CD14-positive monocyte (primary cell): ENCODE measurements around the gene AGPAT3. TPM values are rescaled to one million over a fixed set of nuclear protein-coding genes. Genes with fewer than 3 reads are reported as not detected.

ENCODE experiments used
- DNase-seq, 3 donors: peaks; one replicate each; pipeline ENCODE4 v3.0.0-alpha.2; 2011 to 2022
- H2AFZ ChIP-seq: 2 replicates; pipeline ENCODE4 v1.6.0; 2012; ENCODE audit warnings: mild to moderate bottlenecking, low read depth, low read length, inconsistent platforms; ENCODE audit not compliant: insufficient read depth, poor library complexity, severe bottlenecking
- H3K27ac ChIP-seq, 2 donors: 1 replicate in 1 of 2; 2 replicates in 1 of 2; pipeline ENCODE4 v1.5.1; 2012 to 2013; ENCODE audit warnings: low read length in 2 of 2, control low read depth in 1 of 2, inconsistent platforms in 1 of 2, low read depth in 1 of 2, mild to moderate bottlenecking in 1 of 2
- H3K27me3 ChIP-seq, 2 donors: one replicate each; pipeline versions ENCODE4 v1.6.0 to v1.6.1; 2011 to 2013; ENCODE audit warnings: low read length in 2 of 2; ENCODE audit not compliant: control insufficient read depth in 2 of 2, insufficient read depth in 2 of 2
- H3K36me3 ChIP-seq, 2 donors: replicated peaks in 1 of 2; 1 replicate in 1 of 2; 2 replicates in 1 of 2; pipeline versions ENCODE4 v1.5.1 to v1.6.1; 2012 to 2013; ENCODE audit warnings: low read length in 2 of 2, control low read depth in 1 of 2, inconsistent platforms in 1 of 2, mild to moderate bottlenecking in 1 of 2; ENCODE audit not compliant: insufficient read depth in 2 of 2, control insufficient read depth in 1 of 2
- H3K4me1 ChIP-seq, 2 donors: 1 replicate in 1 of 2; 2 replicates in 1 of 2; pipeline versions ENCODE4 v1.5.1 to v1.6.1; 2012 to 2013; ENCODE audit warnings: low read length in 2 of 2, control low read depth in 1 of 2, inconsistent platforms in 1 of 2, mild to moderate bottlenecking in 1 of 2, moderate library complexity in 1 of 2; ENCODE audit not compliant: insufficient read depth in 2 of 2, control insufficient read depth in 1 of 2
- H3K4me2 ChIP-seq: replicated peaks from 2 replicates; pipeline ENCODE3; 2012; ENCODE audit warnings: low read length, moderate library complexity, mild to moderate bottlenecking; ENCODE audit not compliant: poor library complexity, severe bottlenecking; ENCODE audit errors: extremely low read depth
- H3K4me3 ChIP-seq, 3 experiments: fragments of 200-600 bp in 1 of 3; sonication (generic) in 1 of 3; replicated peaks in 1 of 3; 1 replicate in 2 of 3; 2 replicates in 1 of 3; pipeline ENCODE4 v1.5.1; 2011 to 2013; ENCODE audit warnings: low read length in 3 of 3, mild to moderate bottlenecking in 3 of 3, control low read depth in 2 of 3, low read depth in 2 of 3, inconsistent platforms in 1 of 3, moderate library complexity in 1 of 3
- H3K79me2 ChIP-seq: 2 replicates; pipeline ENCODE4 v1.6.0; 2012; ENCODE audit warnings: mild to moderate bottlenecking, control low read depth, inconsistent platforms, low read length, moderate library complexity; ENCODE audit not compliant: insufficient read depth
- H3K9ac ChIP-seq: 2 replicates; pipeline ENCODE4 v1.6.0; 2017; ENCODE audit warnings: low read length, mild to moderate bottlenecking; ENCODE audit not compliant: insufficient read depth, poor library complexity, severe bottlenecking
- H3K9me3 ChIP-seq, 2 donors: replicated peaks in 1 of 2; 1 replicate in 1 of 2; 2 replicates in 1 of 2; pipeline versions ENCODE4 v1.5.1 to v1.6.1; 2012 to 2013; ENCODE audit warnings: low read length in 2 of 2, control low read depth in 1 of 2; ENCODE audit not compliant: control insufficient read depth in 1 of 2, insufficient read depth in 1 of 2
- H4K20me1 ChIP-seq: 2 replicates; pipeline ENCODE4 v1.6.0; 2012; ENCODE audit warnings: mild to moderate bottlenecking, low read length, control low read depth, moderate library complexity; ENCODE audit not compliant: insufficient read depth
- H3K27ac Mint-ChIP-seq, 7 donors: one replicate each; pipeline ENCODE4 v1.8.0; 2020; ENCODE audit warnings: mild to moderate bottlenecking in 7 of 7, mixed read lengths in 7 of 7, moderate library complexity in 6 of 7, inconsistent platforms in 2 of 7
- H3K27me3 Mint-ChIP-seq, 3 donors: one replicate each; pipeline ENCODE4 v1.8.0; 2021 to 2022; ENCODE audit warnings: low read depth in 3 of 3, mild to moderate bottlenecking in 3 of 3, mixed read lengths in 3 of 3, moderate library complexity in 3 of 3, inconsistent platforms in 1 of 3
- H3K36me3 Mint-ChIP-seq, 2 donors: one replicate each; pipeline ENCODE4 v1.8.0; 2020; ENCODE audit warnings: mixed read lengths in 2 of 2, inconsistent platforms in 1 of 2, mild to moderate bottlenecking in 1 of 2
- H3K4me1 Mint-ChIP-seq: one replicate; pipeline ENCODE4 v1.8.0; 2020; ENCODE audit warnings: mild to moderate bottlenecking, mixed read lengths
- H3K4me3 Mint-ChIP-seq, 2 donors: one replicate each; pipeline ENCODE4 v1.8.0; 2020; ENCODE audit warnings: mild to moderate bottlenecking in 2 of 2, mixed read lengths in 2 of 2, moderate library complexity in 1 of 2
- H3K9me3 Mint-ChIP-seq, 7 donors: one replicate each; pipeline ENCODE4 v1.8.0; 2020 to 2022; ENCODE audit warnings: mixed read lengths in 7 of 7, mild to moderate bottlenecking in 6 of 7, moderate library complexity in 6 of 7, inconsistent platforms in 2 of 7
- CTCF ChIP-seq: fragments of 200-600 bp; IDR thresholded peaks from one replicate; pipeline ENCODE4 v1.8.0; 2022; ENCODE audit warnings: antibody characterized with exemption, mild to moderate bottlenecking
- WGBS: methylation state at CpG from one replicate; pipeline ENCODE4 v1.1.5; 2013; ENCODE audit warnings: missing lambda C conversion rate; ENCODE audit not compliant: insufficient coverage; 5-methylcytosine and 5-hydroxymethylcytosine counted together
- intact Hi-C, 2 donors: fragments of 100-400 bp; cut with micrococcal nuclease; formaldehyde crosslinking; loops; one replicate each; pipeline versions ENCODE4 v1.15.0 to v1.15.1; 2023
- polyA plus RNA-seq, 3 donors: library from polyadenylated mRNA; depleted of rRNA in 1 of 3; unstranded in 2 of 3; stranded (reverse) in 1 of 3; fragments of 300-500 nt in 2 of 3; fragments of >200 nt in 1 of 3; fragmentation: Illumina TruSeq in 2 of 3; gene quantifications; 1 replicate in 2 of 3; 2 replicates in 1 of 3; pipeline ENCODE4 v1.2.3, GENCODE V29; 2012 to 2021

Gene AGPAT3
- polyA plus RNA-seq, 3 donors = 24.9 to 49.3 (median 26.2) TPM

- H3K4me1 ChIP-seq = peaks cover 8 to 9% of the 10 kb centered on the region in 2 donors
- H3K4me3 ChIP-seq = no peak overlapping the region
- no peak overlapping the region for H3K4me3 Mint-ChIP-seq
- intact Hi-C loops = loop anchor here in 1 of 2 donors (10.0 kb wide), 1 partner anchor 118 kb away; no protein-coding TSS in a partner anchor
- no peaks in the 10 kb centered on the region for H3K27me3 Mint-ChIP-seq
- H3K4me1 Mint-ChIP-seq = peaks cover 15% of the 10 kb centered on the region
- H3K27me3 ChIP-seq = no peaks in the 10 kb centered on the region
- H3K27ac Mint-ChIP-seq = peak overlapping the region in 1 of 7 donors; percentile 37
- no peak overlapping the region for H2AFZ ChIP-seq
- H3K9ac ChIP-seq = no peak overlapping the region
- peaks cover 87% of the 10 kb centered on the region for H3K79me2 ChIP-seq
- peaks cover 100% of the 10 kb centered on the region for H4K20me1 ChIP-seq
- no peak for TF ChIP-seq CTCF
- peaks cover 0 to 3% (median 0%) of the 10 kb centered on the region in 7 donors for H3K9me3 Mint-ChIP-seq
- H3K36me3 ChIP-seq = peaks cover 36 to 72% of the 10 kb centered on the region in 2 donors
- WGBS = 100% methylated on average over 6 of the region's 12 CpGs
- H3K36me3 Mint-ChIP-seq = peaks cover 53 to 76% of the 10 kb centered on the region in 2 donors
- H3K27ac ChIP-seq = no peak overlapping the region
- DNase-seq = no peak
- H3K4me2 ChIP-seq = no peak overlapping the region
- H3K9me3 ChIP-seq = no peaks in the 10 kb centered on the region
Observed at GRCh38 chr21:43933199-43933598, 68.2 kb downstream of the AGPAT3 start.

GRCh38 chr21:43933680-43934079, 68.7 kb downstream of the AGPAT3 start:
- Histone ChIP-seq H3K9me3 (no peaks in the 10 kb centered on the region), H4K20me1 (peaks cover 100% of the 10 kb centered on the region), H3K36me3 (peaks cover 31 to 67% of the 10 kb centered on the region in 2 donors), H3K79me2 (peaks cover 88% of the 10 kb centered on the region), H2AFZ (no peak overlapping the region), H3K4me1 (peaks cover 11 to 14% of the 10 kb centered on the region in 2 donors), H3K4me3 (no peak overlapping the region), H3K9ac (no peak overlapping the region), H3K27ac (no peak overlapping the region), H3K4me2 (no peak overlapping the region), H3K27me3 (no peaks in the 10 kb centered on the region)
- Mint-ChIP-seq H3K36me3 (peaks cover 49 to 71% of the 10 kb centered on the region in 2 donors), H3K4me1 (peaks cover 19% of the 10 kb centered on the region), H3K27me3 (no peaks in the 10 kb centered on the region), H3K27ac (no peak overlapping the region), H3K4me3 (no peak overlapping the region), H3K9me3 (peaks cover 0 to 3% (median 0%) of the 10 kb centered on the region in 7 donors)
- intact Hi-C loops = loop anchor here in 1 of 2 donors (10.0 kb wide), 1 partner anchor 119 kb away; no protein-coding TSS in a partner anchor
- DNase-seq = no peak
- over 99% methylated on average over 15 of the region's 15 CpGs for WGBS
- TF ChIP-seq CTCF = no peak
